GM19023 (cell line): Measurements from ENCODE around the gene NAP1L1.
"Not testable (repeated sequence)": the region's sequence is repeated elsewhere in the genome, so short reads cannot be mapped to it uniquely, and the experiment has no call there.

ENCODE experiments used
- ATAC-seq: cut with Tn5 transposase; IDR thresholded peaks from one replicate; pipeline ENCODE4 v1.9.1; 2021; ENCODE audit warnings: mild to moderate bottlenecking, moderate library complexity; ENCODE audit not compliant: unreplicated experiment

Gene NAP1L1

GRCh38 chr12:75994069-75994740 lies 90.3 kb downstream of the NAP1L1 start:
- ATAC-seq, result no peak

- ATAC-seq, result no peak
Measured at GRCh38 chr12:75991753-75992152, 92.7 kb downstream of the NAP1L1 start.

- ATAC-seq, result no peak
Measured at GRCh38 chr12:75990189-75990912, 94.1 kb downstream of the NAP1L1 start.

- ATAC-seq, result not testable (repeated sequence)
Measured at GRCh38 chr12:75987709-75988108, 96.8 kb downstream of the NAP1L1 start.
